Psoas muscle (tissue), 8 donors: ENCODE data around the gene ZNF143. TPM values are rescaled to one million over a fixed set of nuclear protein-coding genes. Genes with fewer than 3 reads are reported as not detected.

Experiments
- ATAC-seq, 4 donors: fragments of 200-7000 bp; cut with Tn5 transposase; one replicate each; pipeline ENCODE4 v1.9.1; 2020; ENCODE audit warnings: moderate library complexity in 3 of 4, mild to moderate bottlenecking in 2 of 4
- DNase-seq, 2 donors: peaks; one replicate each; pipeline ENCODE4 v3.0.0-alpha.2; 2020
- H3K27ac ChIP-seq: fragments of 200-600 bp; one replicate; pipeline ENCODE4 v1.8.0; 2022
- H3K27me3 ChIP-seq, 3 donors: fragments of 200-600 bp in 1 of 3; one replicate each; pipeline versions ENCODE4 v1.6.1 to v1.8.0; 2013 to 2022; ENCODE audit warnings: low read length in 2 of 3, mild to moderate bottlenecking in 2 of 3, moderate library complexity in 1 of 3; ENCODE audit not compliant: insufficient read depth in 3 of 3
- H3K36me3 ChIP-seq, 2 donors: fragments of 200-600 bp in 1 of 2; one replicate each; pipeline versions ENCODE4 v1.6.1 to v1.8.0; 2013 to 2022; ENCODE audit warnings: low read depth in 1 of 2, mild to moderate bottlenecking in 1 of 2, moderate library complexity in 1 of 2; ENCODE audit not compliant: insufficient read depth in 1 of 2
- H3K4me1 ChIP-seq: fragments of 200-600 bp; one replicate; pipeline ENCODE4 v1.8.0; 2022
- H3K4me3 ChIP-seq: fragments of 200-600 bp; one replicate; pipeline ENCODE4 v1.8.0; 2022; ENCODE audit warnings: mild to moderate bottlenecking
- H3K9me3 ChIP-seq: fragments of 200-600 bp; one replicate; pipeline ENCODE4 v1.8.0; 2022
- WGBS, 3 donors: extraction: QIAGEN DNeasy Blood & Tissue Kit; methylation state at CpG; one replicate each; pipeline versions ENCODE4 v1.1.6 to v1.1.7; 2013; 5-methylcytosine and 5-hydroxymethylcytosine counted together
- intact Hi-C, 2 donors: fragments of 100-400 bp; cut with DNase I; formaldehyde crosslinking; loops; one replicate each; pipeline versions ENCODE4 v1.11.0 to v1.14.2; 2022
- polyA plus RNA-seq, 3 donors: library from polyadenylated mRNA; stranded (reverse); fragments of 200-250 nt; gene quantifications; one replicate each; pipeline ENCODE4 v1.2.3, GENCODE V29; 2013
- total RNA-seq, 4 donors: library from RNA; stranded (reverse); fragmentation: NEBNext Ultra II Directional in 2 of 4; extraction: Animal tissue kit (Norgen Biotek cat#: 25700) in 2 of 4; gene quantifications; one replicate each; pipeline versions ENCODE4 v1.2.1 to v1.2.4, GENCODE V29; 2021 to 2023
- TF ChIP-seq, protein P1 (sequence below): fragments of 200-600 bp; IDR thresholded peaks from one replicate; pipeline ENCODE4 v1.8.0; 2022; ENCODE audit warnings: antibody characterized with exemption
- donor health status: healthy with polysubstance abuse.
- donor health status: DM: no; HTN: no; CAD: no; lungs with moderate emphysema.
- donor health status: Bipolar disorder and iron deficiency.
- donor health status: healthy.
- donor health status: DM: yes; HTN: yes; CAD: no.
- donor health status: DM: no; HTN: no; CAD: no.
- donor health status: DM: no; HTN: no; CAD: no.
- donor health status: DM: yes; HTN: yes; CAD: no.

ZNF143 gene
- total and polyA plus RNA-seq, 7 donors, result 21.1 to 27.9 (median 24.4) TPM

DNA sequence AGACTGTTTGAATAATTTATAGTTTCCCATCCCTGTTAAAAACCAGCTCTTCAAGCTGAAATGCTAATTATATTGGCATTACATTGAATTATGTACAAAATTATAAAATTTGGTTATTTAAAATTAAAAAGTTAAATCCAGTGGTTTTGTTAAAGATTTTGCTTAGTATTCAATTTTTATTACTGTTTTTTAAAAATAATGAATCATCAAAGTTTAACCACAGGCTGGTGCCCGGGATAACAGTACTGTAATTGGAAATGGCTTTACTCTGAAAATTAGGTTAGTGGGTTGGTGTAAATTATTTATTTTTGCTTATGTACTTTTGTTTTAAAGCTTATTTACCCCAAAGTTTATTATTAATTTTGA, 67.3 kb downstream of the ZNF143 start:
- no peak for DNase-seq
- H3K4me3 ChIP-seq, result no peak overlapping the region
- TF ChIP-seq, protein P1, sequence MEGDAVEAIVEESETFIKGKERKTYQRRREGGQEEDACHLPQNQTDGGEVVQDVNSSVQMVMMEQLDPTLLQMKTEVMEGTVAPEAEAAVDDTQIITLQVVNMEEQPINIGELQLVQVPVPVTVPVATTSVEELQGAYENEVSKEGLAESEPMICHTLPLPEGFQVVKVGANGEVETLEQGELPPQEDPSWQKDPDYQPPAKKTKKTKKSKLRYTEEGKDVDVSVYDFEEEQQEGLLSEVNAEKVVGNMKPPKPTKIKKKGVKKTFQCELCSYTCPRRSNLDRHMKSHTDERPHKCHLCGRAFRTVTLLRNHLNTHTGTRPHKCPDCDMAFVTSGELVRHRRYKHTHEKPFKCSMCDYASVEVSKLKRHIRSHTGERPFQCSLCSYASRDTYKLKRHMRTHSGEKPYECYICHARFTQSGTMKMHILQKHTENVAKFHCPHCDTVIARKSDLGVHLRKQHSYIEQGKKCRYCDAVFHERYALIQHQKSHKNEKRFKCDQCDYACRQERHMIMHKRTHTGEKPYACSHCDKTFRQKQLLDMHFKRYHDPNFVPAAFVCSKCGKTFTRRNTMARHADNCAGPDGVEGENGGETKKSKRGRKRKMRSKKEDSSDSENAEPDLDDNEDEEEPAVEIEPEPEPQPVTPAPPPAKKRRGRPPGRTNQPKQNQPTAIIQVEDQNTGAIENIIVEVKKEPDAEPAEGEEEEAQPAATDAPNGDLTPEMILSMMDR, result no peak
- H3K4me1 ChIP-seq, result no peaks in the 10 kb centered on the region
- H3K9me3 ChIP-seq, result no peaks in the 10 kb centered on the region
- H3K36me3 ChIP-seq, result peaks cover 6 to 44% of the 10 kb centered on the region in 2 donors
- intact Hi-C loops, result no loop called here
- ATAC-seq, result no peak
- H3K27me3 ChIP-seq, result no peaks in the 10 kb centered on the region
- WGBS, 3 donors, result 95 to 98% (median 96%) methylated on average over 1 of the region's 1 CpG
- no peak overlapping the region for H3K27ac ChIP-seq

DNA sequence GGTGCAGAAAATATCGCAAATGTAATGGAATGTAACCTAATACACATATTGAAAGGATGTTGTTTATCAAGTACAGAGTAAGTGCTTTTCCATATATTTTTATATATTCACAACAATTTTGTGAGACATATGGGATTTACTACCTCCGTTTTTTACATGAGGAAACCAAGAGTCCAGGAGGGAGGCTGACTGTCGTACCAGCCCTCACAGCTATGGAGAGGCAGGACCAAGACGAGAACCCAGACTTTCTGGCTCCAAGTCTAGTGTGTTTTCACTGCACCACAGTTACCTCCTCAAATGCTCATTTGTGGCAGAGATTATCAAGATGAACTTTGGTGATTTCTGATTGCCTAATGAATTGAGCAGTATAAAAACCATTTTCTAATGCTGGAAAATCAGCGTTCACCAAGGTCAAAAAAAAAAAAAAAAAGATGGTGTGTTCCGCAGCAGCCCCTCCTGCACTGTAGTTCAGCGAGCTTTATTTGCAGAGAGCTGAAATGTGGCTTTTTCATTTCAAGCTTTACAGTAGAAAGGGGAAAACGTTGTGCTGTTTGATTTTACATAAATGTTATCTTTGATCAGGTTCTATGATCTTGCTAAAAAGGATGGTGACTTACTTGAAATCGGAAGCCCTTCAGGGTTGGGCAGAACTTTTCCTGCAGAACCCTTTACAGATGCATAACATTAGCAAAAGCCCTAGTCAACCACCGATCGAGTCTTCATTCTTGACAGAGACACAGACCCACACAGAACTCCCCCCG, 67.9 kb downstream of the ZNF143 start:
- WGBS, 3 donors, result 67 to 78% (median 67%) methylated on average over 12 of the region's 12 CpGs
- Histone ChIP-seq H3K27me3 (no peaks in the 10 kb centered on the region), H3K27ac (no peak overlapping the region), H3K36me3 (peaks cover 6 to 44% of the 10 kb centered on the region in 2 donors), H3K9me3 (no peaks in the 10 kb centered on the region), H3K4me1 (no peaks in the 10 kb centered on the region), H3K4me3 (no peak overlapping the region)
- TF ChIP-seq, protein P1, result no peak
- ATAC-seq, result no peak
- no peak for DNase-seq
- intact Hi-C loops, result no loop called here

DNA sequence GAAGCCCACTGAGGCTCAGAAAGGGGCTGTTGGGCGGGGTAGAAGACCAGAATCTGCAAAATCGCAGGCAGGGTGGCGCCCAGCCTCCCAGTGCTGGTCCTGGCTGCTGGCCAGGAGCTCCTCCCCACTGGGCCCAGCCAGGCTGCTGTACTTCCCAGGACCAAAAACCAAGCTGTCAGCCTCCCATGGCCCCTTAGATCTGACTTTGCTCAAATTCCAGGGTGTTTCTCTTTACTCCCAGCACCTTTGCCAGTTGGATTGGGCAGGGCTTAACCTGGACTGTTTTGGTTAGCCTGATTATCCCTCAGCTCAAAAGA, 68.5 kb downstream of the ZNF143 start:
- Histone ChIP-seq H3K36me3 (peaks cover 6 to 44% of the 10 kb centered on the region in 2 donors), H3K9me3 (no peaks in the 10 kb centered on the region), H3K4me1 (no peaks in the 10 kb centered on the region), H3K27me3 (no peaks in the 10 kb centered on the region), H3K4me3 (no peak overlapping the region), H3K27ac (no peak overlapping the region)
- DNase-seq (peak; percentile 28 to 61), ATAC-seq (peak in 2 of 4 donors; percentile 33 to 40)
- TF ChIP-seq, protein P1, result no peak
- 69 to 92% (median 77%) methylated on average over 2 to 3 of the region's 3 CpGs for WGBS, 3 donors
- intact Hi-C loops, result no loop called here

DNA sequence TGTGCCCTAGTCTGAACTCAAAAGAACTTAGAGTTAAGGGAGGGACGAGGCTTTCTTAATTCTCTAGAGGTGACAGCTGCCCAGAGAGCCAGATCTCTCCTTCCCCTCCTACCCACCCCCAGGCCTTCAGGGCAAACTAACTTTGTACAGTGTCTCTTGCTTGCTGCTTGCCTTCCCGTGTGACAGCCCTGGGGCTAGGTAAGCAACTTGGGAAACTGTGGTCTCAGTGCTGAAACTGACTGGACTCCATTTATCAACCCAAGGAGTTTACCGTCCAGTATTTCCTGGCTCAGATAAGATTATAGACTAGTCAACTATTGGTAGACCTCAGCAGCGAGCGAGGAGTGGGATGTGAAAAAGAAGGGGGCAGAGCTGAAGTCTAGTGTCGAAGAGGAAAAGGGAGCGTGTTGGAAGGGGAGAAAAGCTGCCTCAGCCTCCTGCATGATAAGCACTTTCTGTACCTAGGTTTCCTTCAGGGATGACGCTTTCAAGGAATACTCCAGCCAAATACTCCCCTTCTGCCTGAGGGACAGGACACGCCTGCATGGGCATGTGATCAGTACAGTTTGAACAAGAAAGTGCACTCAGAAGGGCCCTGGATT, 69.3 kb downstream of the ZNF143 start:
- no peaks in the 10 kb centered on the region for H3K27me3 ChIP-seq
- DNase-seq (no peak), ATAC-seq (no peak)
- TF ChIP-seq, protein P1, result no peak
- peaks cover 4 to 40% of the 10 kb centered on the region in 2 donors for H3K36me3 ChIP-seq
- H3K27ac ChIP-seq, result no peak overlapping the region
- H3K4me1 ChIP-seq, result no peaks in the 10 kb centered on the region
- intact Hi-C loops, result loop anchor here in 1 of 2 donors (10.0 kb wide), 2 partner anchors 85 to 215 kb away; no protein-coding TSS in a partner anchor
- WGBS, 3 donors, result 78 to 85% (median 80%) methylated on average over 9 of the region's 9 CpGs
- no peak overlapping the region for H3K4me3 ChIP-seq
- H3K9me3 ChIP-seq, result no peaks in the 10 kb centered on the region
